Camera-type eye (tissue), 1 donor: ENCODE measurements around the gene BOLL. TPM values are rescaled to one million over a fixed set of nuclear protein-coding genes. Genes with fewer than 3 reads are reported as not detected.

Experiments
- total RNA-seq: library from RNA; depleted of rRNA; stranded (reverse); fragments of >200 nt; gene quantifications from one replicate; pipeline ENCODE4 v1.2.3, GENCODE V29; 2014

BOLL gene
- 0.27 TPM for total RNA-seq

GRCh38 chr2:197784956-197785941 is at the start of gene BOLL:
Gene BOLL, minus strand, starts transcription at chr2:197785319. Its CDS starts 3,469 bp downstream, at chr2:197781850.

GRCh38 chr2:197804049-197804757 is 19.1 kb upstream of the BOLL start, which contains the start of gene PLCL1:
Gene PLCL1, plus strand, starts transcription at chr2:197804593.

GRCh38 chr2:197705121-197705911 is 79.8 kb downstream of the BOLL start, which contains the start of gene MARS2:
Gene MARS2, plus strand, starts transcription at chr2:197705369. Its CDS starts 37 bp downstream, at chr2:197705406.

Other genes starting within 250 kb of the BOLL start
- 30.3 TPM for gene RFTN2, start 109.7 kb downstream of the BOLL start, total RNA-seq
- gene MARS2, start 80.0 kb downstream of the BOLL start, total RNA-seq = 7.2 TPM
- 19.9 TPM for gene PLCL1, start 19.3 kb upstream of the BOLL start, total RNA-seq